Mammary epithelial cell (primary cell): ENCODE data around the gene SUPT4H1.

Experiments used
- EZH2 ChIP-seq: IDR thresholded peaks from 2 replicates; pipeline ENCODE4 v1.6.1; 2012; ENCODE audit warnings: low read length, inconsistent platforms, borderline replicate concordance
- TF ChIP-seq, protein P1 (sequence below), 2 donors: IDR thresholded peaks in 1 of 2; conservative IDR thresholded peaks in 1 of 2; 2 replicates each; pipeline ENCODE4 v1.5.1; 2011 to 2012; ENCODE audit warnings: inconsistent platforms in 2 of 2, low read length in 2 of 2, mild to moderate bottlenecking in 2 of 2, control low read depth in 1 of 2, low read depth in 1 of 2; ENCODE audit not compliant: insufficient read depth in 1 of 2; ENCODE audit errors: extremely low read depth in 1 of 2

DNA sequence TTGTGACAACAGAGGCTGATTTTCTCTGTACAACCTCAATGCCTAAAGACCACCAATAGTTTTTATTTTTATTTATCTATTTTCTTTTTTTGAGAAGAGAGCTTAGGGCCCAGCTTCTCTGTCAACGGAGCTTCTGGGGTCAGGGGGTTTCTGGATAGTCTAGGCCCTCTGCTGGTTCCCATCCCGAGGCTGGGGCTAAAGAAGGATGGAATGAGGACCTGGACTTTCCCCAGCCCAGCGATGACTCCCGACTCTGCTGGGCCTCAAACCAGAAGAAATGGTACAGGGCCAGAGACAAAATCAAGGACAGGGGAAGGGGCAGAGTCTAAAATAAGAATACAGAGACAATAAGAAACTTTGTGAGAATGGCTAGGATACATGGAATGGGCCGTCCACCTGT is 17.7 kb downstream of the SUPT4H1 start:
- TF ChIP-seq, protein P1, sequence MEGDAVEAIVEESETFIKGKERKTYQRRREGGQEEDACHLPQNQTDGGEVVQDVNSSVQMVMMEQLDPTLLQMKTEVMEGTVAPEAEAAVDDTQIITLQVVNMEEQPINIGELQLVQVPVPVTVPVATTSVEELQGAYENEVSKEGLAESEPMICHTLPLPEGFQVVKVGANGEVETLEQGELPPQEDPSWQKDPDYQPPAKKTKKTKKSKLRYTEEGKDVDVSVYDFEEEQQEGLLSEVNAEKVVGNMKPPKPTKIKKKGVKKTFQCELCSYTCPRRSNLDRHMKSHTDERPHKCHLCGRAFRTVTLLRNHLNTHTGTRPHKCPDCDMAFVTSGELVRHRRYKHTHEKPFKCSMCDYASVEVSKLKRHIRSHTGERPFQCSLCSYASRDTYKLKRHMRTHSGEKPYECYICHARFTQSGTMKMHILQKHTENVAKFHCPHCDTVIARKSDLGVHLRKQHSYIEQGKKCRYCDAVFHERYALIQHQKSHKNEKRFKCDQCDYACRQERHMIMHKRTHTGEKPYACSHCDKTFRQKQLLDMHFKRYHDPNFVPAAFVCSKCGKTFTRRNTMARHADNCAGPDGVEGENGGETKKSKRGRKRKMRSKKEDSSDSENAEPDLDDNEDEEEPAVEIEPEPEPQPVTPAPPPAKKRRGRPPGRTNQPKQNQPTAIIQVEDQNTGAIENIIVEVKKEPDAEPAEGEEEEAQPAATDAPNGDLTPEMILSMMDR (conservative IDR thresholded peaks at IDR 0.05 in 1 of 2, IDR thresholded peaks at IDR 0.05 in 1 of 2; ENCODE audit: extremely low read depth in 1 of 2, insufficient read depth in 1 of 2, low read depth in 1 of 2, low read length in 2 of 2), result no peak
- TF ChIP-seq EZH2, result no peak
